AG04450 (cell line): Measurements from ENCODE around the gene TIMM29. TPM values are rescaled to one million over a fixed set of nuclear protein-coding genes. Genes with fewer than 3 reads are reported as not detected.
"Not testable (repeated sequence)": the region's sequence is repeated elsewhere in the genome, so short reads cannot be mapped to it uniquely, and the experiment has no call there.

Source experiments
- CTCF ChIA-PET: fragments of 300-600, 350-600 bp; formaldehyde crosslinking; extraction: SDS; loops from one replicate; lab custom pipeline; 2022; ENCODE audit warnings: antibody characterized with exemption, inconsistent platforms; lab: Charles Lee
- POLR2A ChIA-PET: fragments of 350-600 bp; formaldehyde crosslinking; extraction: SDS; loops from one replicate; lab custom pipeline; 2021; ENCODE audit warnings: antibody characterized with exemption, inconsistent platforms; lab: Yijun Ruan, JAX
- DNase-seq: peaks from one replicate; pipeline ENCODE4 v3.0.0-alpha.2; 2011; ENCODE audit warnings: low read depth, low spot score
- H3K27ac ChIP-seq: one replicate; pipeline ENCODE4 v1.5.1; 2012; ENCODE audit warnings: low read depth, low read length, control low read depth
- H3K27me3 ChIP-seq: one replicate; pipeline ENCODE4 v1.6.0; 2012; ENCODE audit warnings: low read length; ENCODE audit not compliant: control insufficient read depth, insufficient read depth
- H3K4me3 ChIP-seq: 2 replicates; pipeline ENCODE4 v1.5.1; 2011; ENCODE audit warnings: mild to moderate bottlenecking, low read depth, low read length, control low read depth
- H3K9me3 ChIP-seq: 2 replicates; pipeline ENCODE4 v1.5.1; 2012; ENCODE audit warnings: low read length; ENCODE audit not compliant: control insufficient read depth, insufficient read depth
- polyA plus RNA-seq: library from polyadenylated mRNA; depleted of rRNA; stranded (reverse); fragments of >200 nt; gene quantifications from 2 replicates; pipeline ENCODE4 v1.2.3, GENCODE V29; 2011
- TF ChIP-seq, protein P1 (sequence below): IDR thresholded peaks from 2 replicates; pipeline ENCODE4 v1.5.1; 2011; ENCODE audit warnings: low read depth, low read length, control low read depth, inconsistent platforms

Gene TIMM29
- polyA plus RNA-seq, 1 experiment, result 7.5 TPM

DNA sequence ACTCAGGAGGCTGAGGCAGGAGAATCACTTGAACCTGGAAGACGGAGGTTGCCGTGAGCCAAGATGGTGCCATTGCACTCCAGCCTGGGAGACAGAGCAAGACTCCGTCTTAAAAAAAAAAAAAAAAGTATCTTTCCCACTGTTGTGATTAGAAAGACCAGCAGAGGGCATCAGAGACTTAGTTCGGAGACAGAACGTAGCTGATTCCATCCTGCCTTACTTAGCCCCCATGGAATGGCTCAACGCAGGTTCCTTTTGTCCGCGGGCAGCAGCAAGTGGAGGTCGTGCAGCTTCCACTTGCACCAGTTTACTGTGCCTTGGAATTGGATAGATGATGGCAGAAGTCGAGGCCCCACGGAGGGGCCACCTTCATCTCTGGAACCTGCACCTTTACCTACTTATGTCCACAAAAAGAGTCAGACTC is 8.1 kb downstream of the TIMM29 start:
- Histone ChIP-seq H3K4me3 (no peak overlapping the region), H3K27me3 (no peaks in the 10 kb centered on the region), H3K27ac (no peak overlapping the region), H3K9me3 (no peaks in the 10 kb centered on the region)
- DNase-seq, result peak; percentile 71
- TF ChIP-seq, protein P1, sequence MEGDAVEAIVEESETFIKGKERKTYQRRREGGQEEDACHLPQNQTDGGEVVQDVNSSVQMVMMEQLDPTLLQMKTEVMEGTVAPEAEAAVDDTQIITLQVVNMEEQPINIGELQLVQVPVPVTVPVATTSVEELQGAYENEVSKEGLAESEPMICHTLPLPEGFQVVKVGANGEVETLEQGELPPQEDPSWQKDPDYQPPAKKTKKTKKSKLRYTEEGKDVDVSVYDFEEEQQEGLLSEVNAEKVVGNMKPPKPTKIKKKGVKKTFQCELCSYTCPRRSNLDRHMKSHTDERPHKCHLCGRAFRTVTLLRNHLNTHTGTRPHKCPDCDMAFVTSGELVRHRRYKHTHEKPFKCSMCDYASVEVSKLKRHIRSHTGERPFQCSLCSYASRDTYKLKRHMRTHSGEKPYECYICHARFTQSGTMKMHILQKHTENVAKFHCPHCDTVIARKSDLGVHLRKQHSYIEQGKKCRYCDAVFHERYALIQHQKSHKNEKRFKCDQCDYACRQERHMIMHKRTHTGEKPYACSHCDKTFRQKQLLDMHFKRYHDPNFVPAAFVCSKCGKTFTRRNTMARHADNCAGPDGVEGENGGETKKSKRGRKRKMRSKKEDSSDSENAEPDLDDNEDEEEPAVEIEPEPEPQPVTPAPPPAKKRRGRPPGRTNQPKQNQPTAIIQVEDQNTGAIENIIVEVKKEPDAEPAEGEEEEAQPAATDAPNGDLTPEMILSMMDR, result peak; percentile 69
- ChIA-PET CTCF (interaction anchor here (0.6 to 3.3 kb wide), 32 partner anchors 8 to 738 kb away, joined by 3 to 22 read pairs (median 4); partner anchors contain the start of gene LDLR), POLR2A (interaction anchor here (0.5 to 1.1 kb wide), 4 partner anchors 24 to 1582 kb away, joined by 3 to 5 read pairs (median 4); partner anchors contain the start of gene SMARCA4)

DNA sequence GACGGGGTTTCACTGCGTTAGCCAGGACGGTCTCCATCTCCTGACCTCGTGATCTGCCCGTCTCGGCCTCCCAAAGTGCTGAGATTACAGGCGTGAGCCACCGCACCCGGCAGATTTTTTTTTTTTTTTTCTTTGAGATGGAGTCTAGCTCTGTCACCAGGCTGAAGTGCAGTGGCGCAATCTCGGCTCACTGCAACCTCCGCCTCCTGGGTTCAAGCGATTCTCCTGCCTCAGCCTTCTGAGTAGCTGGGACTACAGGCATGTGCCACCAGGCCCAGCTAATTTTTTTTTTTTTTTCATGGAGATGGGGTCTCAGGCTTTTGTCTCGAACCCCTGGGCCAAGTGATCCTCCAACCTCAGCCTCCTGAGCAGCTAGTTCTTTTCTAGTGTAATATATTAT is 13.0 kb downstream of the TIMM29 start:
- CTCF ChIA-PET, result interaction anchor here (0.6 to 2.6 kb wide), 23 partner anchors 10 to 156 kb away, joined by 3 to 26 read pairs (median 5); partner anchors contain the start of gene SMARCA4
- not testable (repeated sequence) for H3K9me3 ChIP-seq, H3K4me3 ChIP-seq, H3K27ac ChIP-seq, DNase-seq, H3K27me3 ChIP-seq
- POLR2A ChIA-PET, result interaction anchor here (0.6 to 1.2 kb wide), 5 partner anchors 14 to 498 kb away, joined by 3 to 5 read pairs (median 4); no protein-coding TSS in a partner anchor

DNA sequence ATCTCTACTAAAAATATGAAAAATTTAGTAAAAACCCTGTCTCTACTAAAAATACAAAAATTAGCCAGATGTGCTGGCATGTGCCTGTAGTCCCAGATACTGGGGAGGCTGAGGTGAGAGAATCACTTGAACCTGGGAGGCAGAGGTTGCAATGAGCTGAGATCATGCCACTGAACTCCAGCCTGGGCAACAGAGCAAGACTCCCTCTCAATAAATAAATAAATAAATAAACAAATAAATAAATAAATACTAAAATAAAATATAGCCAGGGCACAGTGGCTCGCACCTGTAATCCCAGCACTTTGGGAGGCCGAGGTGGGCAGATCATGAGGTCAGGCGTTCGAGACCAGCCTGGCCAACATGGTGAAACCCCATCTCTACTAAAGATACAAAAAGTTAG is 14.8 kb downstream of the TIMM29 start:
- ChIA-PET POLR2A (interaction anchor here (0.5 kb wide), 1 partner anchor 20 kb away, joined by 8 read pairs; no protein-coding TSS in a partner anchor), CTCF (interaction anchor here (0.6 kb wide), 1 partner anchor 14 kb away, joined by 4 read pairs; no protein-coding TSS in a partner anchor)
- DNase-seq, H3K9me3 ChIP-seq, H3K4me3 ChIP-seq, H3K27me3 ChIP-seq, H3K27ac ChIP-seq: not testable (repeated sequence)

DNA sequence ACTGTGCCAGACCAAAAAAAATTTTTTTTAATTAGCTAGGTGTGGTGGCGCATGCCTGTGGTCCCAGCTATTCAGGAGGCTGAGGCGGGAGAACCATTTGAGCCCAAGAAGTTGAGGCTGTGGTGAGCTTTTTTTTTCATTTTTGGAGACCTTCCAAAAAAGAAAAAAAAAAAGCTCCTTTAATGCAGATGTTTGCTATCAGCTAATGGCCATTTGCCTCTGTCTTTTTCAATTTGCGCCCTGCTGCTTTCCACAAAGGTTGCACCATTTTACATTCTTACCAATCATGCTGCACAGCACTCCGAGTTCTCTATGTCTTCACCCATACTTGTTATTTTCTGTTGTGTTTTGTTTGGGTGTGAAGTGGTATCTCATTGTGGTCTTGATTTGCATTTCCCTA is 16.7 kb downstream of the TIMM29 start:
- Histone ChIP-seq H3K27ac (no peak overlapping the region), H3K27me3 (no peaks in the 10 kb centered on the region), H3K4me3 (no peak overlapping the region), H3K9me3 (no peaks in the 10 kb centered on the region)
- no peak for DNase-seq
- TF ChIP-seq, protein P1, result no peak
- CTCF ChIA-PET, result interaction anchor here (0.6 to 1.2 kb wide), 4 partner anchors 8 to 687 kb away, joined by 3 to 4 read pairs (median 4); partner anchors contain the start of gene DNM2
- POLR2A ChIA-PET, result interaction anchor here (0.6 kb wide), 1 partner anchor 46 kb away, joined by 3 read pairs; no protein-coding TSS in a partner anchor

DNA sequence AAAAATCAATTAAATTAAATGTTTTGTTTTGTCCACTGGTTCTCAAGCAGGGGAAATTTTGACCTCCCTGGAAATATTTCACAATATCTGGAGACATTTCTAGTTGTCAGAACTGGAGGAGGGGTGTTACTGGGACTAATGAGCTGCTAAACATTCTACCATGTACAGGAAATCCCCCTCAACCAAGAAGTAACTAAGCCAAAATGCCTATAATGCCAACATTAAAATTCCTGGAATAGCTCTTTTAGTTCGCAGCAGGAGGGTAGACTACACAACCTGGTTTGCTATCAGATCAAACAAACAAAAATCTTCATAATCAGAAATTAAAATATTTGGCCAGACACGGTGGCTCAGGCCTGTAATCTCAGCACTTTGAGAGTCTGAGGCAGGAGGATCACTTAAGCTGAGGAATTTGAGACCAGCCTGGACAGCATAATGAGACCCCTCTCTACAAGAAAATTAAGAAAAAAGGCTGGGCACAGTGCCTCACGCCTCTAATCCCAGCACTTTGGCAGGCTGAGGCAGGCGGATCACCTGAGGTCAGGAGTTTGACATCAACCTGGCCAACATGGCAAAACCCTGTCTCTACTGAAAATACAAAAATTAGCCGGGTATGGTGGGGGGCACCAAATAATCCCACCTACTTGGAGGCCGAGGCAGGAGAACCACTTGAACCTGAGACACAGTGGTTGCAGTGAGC is 18.5 kb downstream of the TIMM29 start:
- H3K9me3 ChIP-seq, result no peaks in the 10 kb centered on the region
- peak overlapping the region; percentile 39 for H3K27ac ChIP-seq
- DNase-seq, result no peak
- ChIA-PET POLR2A (no interaction called here), CTCF (interaction anchor here (1.0 kb wide), 1 partner anchor 10 kb away, joined by 3 read pairs; no protein-coding TSS in a partner anchor)
- TF ChIP-seq, protein P1, result no peak
- no peak overlapping the region for H3K4me3 ChIP-seq
- no peaks in the 10 kb centered on the region for H3K27me3 ChIP-seq
